SK-N-SH treated with all-trans-retinoic acid at 6 μM for 48 hours (cell line): ENCODE results near the gene P2RY10.

ENCODE experiments used
- ATAC-seq: fragments of 200-7000 bp; cut with Tn5 transposase; 3 replicates; pipeline ENCODE4 v1.9.1; 2020; ENCODE audit warnings: mild to moderate bottlenecking, moderate library complexity
- ARNTL ChIP-seq: fragments of 450-650 bp; formaldehyde crosslinking; IDR thresholded peaks from 2 replicates; pipeline ENCODE4 v1.5.0; 2020; ENCODE audit warnings: low read depth, mild to moderate bottlenecking, moderate library complexity, borderline replicate concordance
- BACH2 ChIP-seq: fragments of 250-450 bp; sonication (Bioruptor Pico); IDR thresholded peaks from 2 replicates; pipeline ENCODE4 v1.9.0; 2021; ENCODE audit warnings: mild to moderate bottlenecking, borderline replicate concordance
- CSDC2 ChIP-seq: fragments of 250-450 bp; sonication (Bioruptor Pico); IDR thresholded peaks from 2 replicates; pipeline ENCODE4 v1.5.0; 2020; ENCODE audit warnings: mild to moderate bottlenecking, moderate library complexity
- ESRRG ChIP-seq: fragments of 250-450 bp; sonication (Bioruptor Pico); IDR thresholded peaks from 2 replicates; pipeline ENCODE4 v1.6.1; 2021; ENCODE audit warnings: mild to moderate bottlenecking
- GLIS3 ChIP-seq: fragments of 250-450 bp; sonication (Bioruptor Pico); IDR thresholded peaks from 2 replicates; pipeline ENCODE4 v1.5.0; 2020; ENCODE audit warnings: mild to moderate bottlenecking, moderate library complexity
- ISL1 ChIP-seq: fragments of 250-450 bp; sonication (Bioruptor Pico); IDR thresholded peaks from 2 replicates; pipeline ENCODE4 v2.1.2; 2022; ENCODE audit warnings: mild to moderate bottlenecking, moderate library complexity
- OSR1 ChIP-seq: fragments of 250-450 bp; sonication (Bioruptor Pico); IDR thresholded peaks from 2 replicates; pipeline ENCODE4 v1.8.0; 2022; ENCODE audit warnings: moderate library complexity, mild to moderate bottlenecking, inconsistent platforms
- PATZ1 ChIP-seq: fragments of 250-450 bp; sonication (Bioruptor Pico); IDR thresholded peaks from 2 replicates; pipeline ENCODE4 v1.8.0; 2020; ENCODE audit warnings: mild to moderate bottlenecking, moderate library complexity, borderline replicate concordance
- POU6F1 ChIP-seq: fragments of 250-450 bp; sonication (Bioruptor Pico); IDR thresholded peaks from 2 replicates; pipeline ENCODE4 v1.8.0; 2021; ENCODE audit warnings: low read depth, mild to moderate bottlenecking, moderate library complexity, borderline replicate concordance
- PPARA ChIP-seq: fragments of 250-450 bp; sonication (Bioruptor Pico); IDR thresholded peaks from 2 replicates; pipeline ENCODE4 v1.5.0; 2020; ENCODE audit warnings: mild to moderate bottlenecking, borderline replicate concordance
- RARB ChIP-seq: fragments of 250-450 bp; sonication (Bioruptor Pico); IDR thresholded peaks from 2 replicates; pipeline ENCODE4 v1.8.0; 2021; ENCODE audit warnings: mild to moderate bottlenecking, moderate library complexity
- SNAI2 ChIP-seq: fragments of 250-450 bp; sonication (Bioruptor Pico); IDR thresholded peaks from 2 replicates; pipeline ENCODE4 v1.5.0; 2020; ENCODE audit warnings: mild to moderate bottlenecking, moderate library complexity
- TCF4 ChIP-seq: fragments of 250-450 bp; sonication (Bioruptor Pico); IDR thresholded peaks from 2 replicates; pipeline ENCODE4 v1.8.0; 2021; ENCODE audit warnings: mild to moderate bottlenecking, moderate library complexity, borderline replicate concordance
- TOX ChIP-seq: fragments of 250-450 bp; sonication (Bioruptor Pico); IDR thresholded peaks from 2 replicates; pipeline ENCODE4 v1.8.0; 2021; ENCODE audit warnings: mild to moderate bottlenecking, moderate library complexity, borderline replicate concordance
- TSHZ2 ChIP-seq: fragments of 250-450 bp; sonication (Bioruptor Pico); IDR thresholded peaks from 2 replicates; pipeline ENCODE4 v1.5.0; 2020; ENCODE audit warnings: mild to moderate bottlenecking, moderate library complexity
- ZC3H10 ChIP-seq: fragments of 250-450 bp; sonication (Bioruptor Pico); IDR thresholded peaks from 2 replicates; pipeline ENCODE4 v1.5.1; 2021; ENCODE audit warnings: mild to moderate bottlenecking, moderate library complexity
- ZFP3 ChIP-seq: fragments of 250-450 bp; sonication (Bioruptor Pico); IDR thresholded peaks from 2 replicates; pipeline ENCODE4 v1.5.0; 2020; ENCODE audit warnings: mild to moderate bottlenecking, moderate library complexity
- ZFP30 ChIP-seq: fragments of 450-650 bp; formaldehyde crosslinking; IDR thresholded peaks from 2 replicates; pipeline ENCODE4 v1.5.0; 2022; ENCODE audit warnings: mild to moderate bottlenecking, moderate library complexity
- ZNF70 ChIP-seq: fragments of 450-650 bp; formaldehyde crosslinking; IDR thresholded peaks from 2 replicates; pipeline ENCODE4 v1.5.0; 2020; ENCODE audit warnings: mild to moderate bottlenecking, moderate library complexity
- ZNF8 ChIP-seq: fragments of 450-650 bp; formaldehyde crosslinking; IDR thresholded peaks from 2 replicates; pipeline ENCODE4 v1.5.0; 2020; ENCODE audit warnings: mild to moderate bottlenecking, moderate library complexity

Gene P2RY10

GRCh38 chrX:78964598-78964997 is 19.4 kb downstream of the P2RY10 start (continued):
- TF ChIP-seq TSHZ2 (no peak), SNAI2 (CRISPR knock-in tag) (no peak), ZNF70 (CRISPR knock-in tag) (no peak), ZC3H10 (CRISPR knock-in tag) (no peak)

- no peak for ATAC-seq
- TF ChIP-seq GLIS3 (CRISPR knock-in tag): no peak
- TF ChIP-seq ZNF70 (CRISPR knock-in tag): no peak
- no peak for TF ChIP-seq ZFP30 (CRISPR knock-in tag)
- TF ChIP-seq TCF4 (CRISPR knock-in tag): no peak
- TF ChIP-seq ZC3H10 (CRISPR knock-in tag): no peak
- no peak for TF ChIP-seq ZNF8
- no peak for TF ChIP-seq BACH2 (CRISPR knock-in tag)
- TF ChIP-seq CSDC2: no peak
- no peak for TF ChIP-seq PATZ1 (CRISPR knock-in tag)
- TF ChIP-seq RARB (CRISPR knock-in tag): no peak
- no peak for TF ChIP-seq ESRRG (CRISPR knock-in tag)
- no peak for TF ChIP-seq ARNTL
- no peak for TF ChIP-seq PPARA (CRISPR knock-in tag)
- no peak for TF ChIP-seq ZFP3 (CRISPR knock-in tag)
- TF ChIP-seq TOX (CRISPR knock-in tag): no peak
- TF ChIP-seq ISL1: no peak
- TF ChIP-seq OSR1: no peak
- no peak for TF ChIP-seq TSHZ2
- TF ChIP-seq SNAI2 (CRISPR knock-in tag): no peak
- TF ChIP-seq, all 23 proteins: peak for 0
Measured at GRCh38 chrX:78979789-78980464, 34.7 kb downstream of the P2RY10 start.

- ATAC-seq: no peak
- no peak for TF ChIP-seq PPARA (CRISPR knock-in tag)
- TF ChIP-seq POU6F1 (CRISPR knock-in tag): no peak
- no peak for TF ChIP-seq TOX (CRISPR knock-in tag)
- TF ChIP-seq SNAI2 (CRISPR knock-in tag): no peak
- TF ChIP-seq ISL1: no peak
Measured at GRCh38 chrX:78989349-78989748, 44.2 kb downstream of the P2RY10 start.
